SIG-M5 treated with dmso at 0.1 percent for 504 hours (cell line): ENCODE data around the gene GTF3C2.
"Not testable (repeated sequence)": the region's sequence is repeated elsewhere in the genome, so short reads cannot be mapped to it uniquely, and the experiment has no call there.

Experiments used
- DNase-seq: peaks from one replicate; lab custom pipeline; 2025; ENCODE audit not compliant: unreplicated experiment; lab: John Stamatoyannopoulos, UW

Gene GTF3C2

DNA sequence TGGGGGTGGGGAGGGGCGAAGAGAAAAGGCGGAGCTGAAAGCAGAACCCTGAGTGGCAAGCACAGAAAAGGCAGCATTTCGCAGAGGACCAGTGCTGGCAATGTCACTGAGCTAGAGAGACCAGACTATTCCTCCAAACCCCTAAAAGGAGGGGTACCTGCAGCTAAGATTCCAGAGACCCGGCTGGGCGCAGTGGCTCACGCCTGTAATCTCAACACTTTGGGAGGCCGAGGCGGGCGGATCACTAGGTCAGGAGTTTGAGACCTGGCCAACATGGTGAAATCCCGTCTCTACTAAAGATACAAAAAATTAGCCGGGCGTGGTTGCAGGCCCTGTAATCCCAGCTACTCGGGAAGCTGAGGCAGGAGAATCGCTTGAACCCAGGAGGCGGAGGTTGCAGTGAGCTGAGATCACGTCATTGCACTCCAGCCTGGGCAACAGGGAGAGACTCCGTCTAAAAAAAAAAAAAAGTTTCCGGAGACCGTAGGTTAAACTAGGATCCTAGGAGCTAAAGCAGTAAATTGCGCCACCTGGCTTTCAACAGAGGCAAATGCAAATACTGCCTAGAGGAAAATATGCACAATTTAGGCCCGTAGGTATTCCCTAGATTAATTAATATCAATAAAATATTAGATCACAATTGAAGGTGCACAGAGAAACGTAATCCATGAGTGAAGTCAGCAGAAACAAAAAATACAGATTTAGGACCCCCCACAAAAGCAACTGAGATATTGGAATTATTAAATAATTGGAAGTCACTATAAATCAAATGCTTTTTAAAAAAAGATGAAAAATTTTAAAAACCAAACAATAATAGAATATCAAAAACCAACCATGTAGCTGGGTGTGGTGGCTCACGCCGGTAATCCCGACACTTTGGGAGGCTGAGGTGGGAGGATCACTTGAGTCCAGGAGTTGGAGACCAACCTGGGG, 53.2 kb downstream of the GTF3C2 start:
- DNase-seq, result peak; percentile 83

DNA sequence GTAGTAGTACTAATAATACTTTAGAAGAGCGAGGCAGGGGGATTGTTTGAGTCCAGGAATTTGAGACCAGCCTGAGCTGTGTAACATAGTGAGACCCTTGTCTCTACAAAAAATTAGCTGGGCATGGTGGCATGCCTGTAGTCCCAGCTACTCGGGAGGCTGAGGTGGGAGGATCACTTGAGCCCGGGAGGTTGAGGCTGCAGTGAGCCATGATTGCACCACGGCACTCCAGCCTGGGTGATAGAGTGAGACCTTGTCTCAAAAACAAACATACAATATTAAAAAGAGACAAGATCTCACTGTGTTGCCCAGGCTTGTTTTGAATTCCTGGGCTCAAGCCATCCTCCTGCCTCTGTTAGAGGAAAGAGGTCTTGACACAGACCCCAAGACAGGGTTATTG, 56.0 kb downstream of the GTF3C2 start:
- not testable (repeated sequence) for DNase-seq

DNA sequence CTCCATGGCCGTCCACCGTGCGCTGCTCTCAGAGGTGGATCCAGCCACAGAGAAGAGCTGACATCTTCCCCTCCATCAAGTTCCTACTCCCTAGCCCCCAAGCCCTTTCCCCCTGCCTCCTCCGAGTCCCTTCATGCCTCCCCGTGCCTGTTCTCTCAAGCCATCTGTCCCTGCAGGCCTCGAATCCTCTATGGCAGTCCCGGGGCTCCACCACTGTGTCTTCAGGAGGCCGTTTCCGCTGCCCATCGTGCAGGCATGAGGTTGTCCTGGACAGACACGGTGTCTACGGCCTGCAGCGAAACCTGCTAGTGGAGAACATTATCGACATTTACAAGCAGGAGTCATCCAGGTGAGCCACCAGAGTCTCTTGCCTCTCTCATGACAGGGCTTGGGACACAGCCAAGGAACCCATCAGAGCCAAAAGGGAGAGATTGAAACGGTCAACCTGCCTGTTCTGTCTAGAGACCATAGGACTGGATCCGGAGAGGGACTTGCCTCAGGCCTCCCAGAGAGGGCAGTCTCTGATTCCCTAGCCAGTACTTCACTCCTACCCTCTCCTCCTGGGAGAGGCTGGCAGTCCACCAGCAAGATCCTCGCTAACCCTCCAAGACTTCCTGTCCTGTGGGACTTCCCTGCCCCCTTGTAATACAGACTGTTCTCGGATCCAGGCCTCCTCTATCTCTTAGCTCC, 58.0 kb downstream of the GTF3C2 start:
- no peak for DNase-seq

DNA sequence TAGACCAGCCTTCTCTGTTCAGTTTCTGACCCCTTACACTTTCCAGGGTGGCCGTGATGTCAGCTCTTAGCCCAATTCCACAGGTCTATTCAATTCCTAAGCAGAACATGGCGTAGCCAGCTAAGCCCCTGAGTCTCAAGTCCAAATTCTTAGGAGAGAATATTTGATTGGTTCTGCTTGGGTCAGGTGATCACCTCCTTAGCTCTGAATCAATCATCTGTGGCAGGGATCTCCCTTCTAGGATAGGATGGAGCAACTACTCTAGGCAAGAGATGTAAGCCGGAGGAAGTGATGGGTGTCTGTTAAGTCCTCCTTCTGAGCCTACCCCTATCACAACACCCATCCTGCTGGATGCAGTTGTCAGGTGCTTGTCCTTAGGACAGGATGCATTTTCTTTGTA, 59.4 kb downstream of the GTF3C2 start:
- no peak for DNase-seq

DNA sequence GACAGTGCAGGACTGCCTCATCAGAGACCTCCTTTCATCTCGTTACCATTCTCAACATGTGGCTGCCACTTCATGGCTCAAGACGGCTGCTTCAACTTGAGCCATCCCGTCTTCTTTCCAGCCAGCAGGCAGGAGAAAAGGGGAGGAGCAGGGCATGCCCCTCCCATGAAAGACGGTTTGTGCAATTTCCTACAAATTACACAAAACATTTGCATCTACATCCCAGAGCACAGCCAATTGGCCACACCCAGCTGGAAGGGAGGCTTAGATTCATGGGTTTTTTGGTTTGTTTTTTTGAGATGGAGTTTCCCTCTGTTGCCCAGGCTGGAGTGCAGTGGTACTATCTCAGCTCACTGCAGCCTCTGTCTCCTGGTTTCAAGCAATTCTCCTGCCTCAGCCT, 60.1 kb downstream of the GTF3C2 start:
- peak; percentile 68 for DNase-seq

DNA sequence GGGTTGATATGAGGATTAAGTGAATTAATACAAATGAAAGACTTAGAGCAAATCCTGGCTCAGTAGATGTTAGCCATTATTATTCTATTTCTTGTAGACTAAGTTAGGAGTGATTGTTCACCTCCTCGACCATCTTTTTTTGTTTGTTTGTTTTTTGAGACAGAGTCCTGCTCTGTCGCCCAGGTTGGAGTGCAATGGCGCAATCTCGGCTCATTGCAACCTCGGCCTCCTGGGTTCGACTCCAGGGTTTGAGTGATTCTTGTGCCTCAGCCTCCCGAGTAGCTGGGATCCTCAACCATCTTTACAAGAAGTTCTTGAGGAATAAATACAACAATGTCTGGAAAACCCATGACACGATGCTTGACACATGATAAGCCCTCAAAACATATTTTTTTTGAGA, 61.6 kb downstream of the GTF3C2 start:
- DNase-seq, result no peak

DNA sequence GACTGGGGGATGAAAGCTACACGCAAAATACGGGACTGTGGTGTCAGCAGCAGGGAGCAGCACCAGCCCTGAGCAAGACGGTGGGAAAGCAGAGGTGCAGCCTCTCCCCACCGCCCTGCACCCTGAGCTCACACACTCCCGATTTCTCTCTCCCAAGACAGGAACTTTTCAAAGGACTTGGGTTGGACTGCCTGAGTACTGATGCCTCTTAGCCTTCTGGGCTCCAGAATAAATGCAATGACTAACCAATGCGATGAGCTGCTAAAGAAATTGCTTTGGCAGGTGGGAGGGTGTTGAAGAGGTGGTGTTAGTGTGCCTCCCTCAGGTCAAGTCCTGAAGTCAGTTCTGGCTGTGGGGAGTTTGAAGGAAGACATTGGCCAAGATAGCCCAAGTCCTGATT, 64.7 kb downstream of the GTF3C2 start:
- DNase-seq, result no peak

DNA sequence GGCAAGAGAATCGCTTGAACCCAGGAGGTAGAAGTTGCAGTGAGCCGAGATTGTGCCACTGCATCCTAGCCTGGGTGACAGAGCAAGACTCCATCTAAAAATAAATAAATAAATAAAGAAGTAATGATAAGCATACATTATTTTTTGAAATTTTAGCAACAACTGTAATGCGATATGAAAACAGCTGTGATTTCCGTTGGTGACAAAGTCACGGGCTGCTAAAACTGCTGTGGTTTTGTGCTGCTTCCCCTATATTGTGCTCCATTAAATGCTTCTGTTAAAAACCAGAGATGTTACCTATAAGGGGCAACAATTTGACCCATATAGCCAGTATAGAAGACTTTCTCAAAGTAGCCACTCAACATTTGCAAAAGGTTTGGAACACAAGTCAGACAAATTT, 66.0 kb downstream of the GTF3C2 start:
- DNase-seq, result no peak

DNA sequence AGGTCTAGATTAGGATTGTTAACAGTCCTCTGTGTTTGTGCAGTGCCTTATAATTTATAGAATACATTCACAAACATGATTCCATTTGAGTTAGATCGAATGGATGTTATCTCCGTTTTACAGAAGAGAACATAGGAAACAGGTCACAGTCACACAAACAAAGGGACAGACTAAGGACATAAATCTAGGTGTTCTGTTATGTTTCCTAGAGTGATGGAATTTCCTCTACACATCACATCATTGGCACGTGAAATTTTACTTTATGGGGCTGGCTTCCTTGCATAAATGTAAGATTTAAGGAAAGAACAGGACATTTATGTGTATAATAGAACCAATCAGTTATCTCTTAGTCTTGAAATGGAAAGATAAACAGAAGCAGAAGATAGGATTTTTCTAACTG, 68.0 kb downstream of the GTF3C2 start:
- no peak for DNase-seq

DNA sequence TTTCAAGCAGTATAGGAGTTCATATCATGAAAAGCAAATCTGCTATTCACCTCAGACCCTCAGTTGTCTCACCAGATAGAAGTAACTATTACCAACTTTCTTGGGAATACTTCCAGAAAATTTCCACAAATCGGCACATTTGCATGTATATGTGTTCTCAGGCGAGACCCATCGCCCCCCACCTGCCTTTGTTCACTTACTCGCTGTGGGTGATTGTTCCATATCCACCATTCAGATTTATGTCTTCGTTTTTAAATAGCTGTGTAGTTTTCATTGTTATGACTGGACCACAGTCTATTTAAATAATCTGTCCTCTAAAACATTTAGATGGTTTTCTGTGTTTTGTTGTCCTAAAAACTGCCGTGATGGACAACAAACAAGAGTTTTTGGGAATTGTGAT, 71.1 kb downstream of the GTF3C2 start:
- no peak for DNase-seq

DNA sequence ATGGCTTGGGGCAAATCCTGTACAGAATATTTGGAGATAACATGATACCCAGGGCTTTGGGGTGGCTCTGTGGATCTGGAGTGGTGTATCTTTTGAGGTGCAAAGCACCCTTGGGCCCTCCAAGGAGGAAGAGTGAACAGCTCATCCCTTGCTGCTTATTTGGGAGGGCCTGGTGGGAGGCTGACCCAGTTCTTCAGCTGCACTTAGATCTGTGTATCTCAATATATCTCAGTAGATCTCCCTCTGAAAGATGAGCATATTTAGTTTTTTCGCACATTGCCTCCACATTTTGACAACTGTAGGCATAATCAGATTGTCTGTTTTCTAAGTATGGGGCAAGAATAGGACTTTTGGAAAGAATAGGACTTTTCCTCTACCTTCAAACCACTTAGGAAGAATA, 71.6 kb downstream of the GTF3C2 start:
- no peak for DNase-seq

DNA sequence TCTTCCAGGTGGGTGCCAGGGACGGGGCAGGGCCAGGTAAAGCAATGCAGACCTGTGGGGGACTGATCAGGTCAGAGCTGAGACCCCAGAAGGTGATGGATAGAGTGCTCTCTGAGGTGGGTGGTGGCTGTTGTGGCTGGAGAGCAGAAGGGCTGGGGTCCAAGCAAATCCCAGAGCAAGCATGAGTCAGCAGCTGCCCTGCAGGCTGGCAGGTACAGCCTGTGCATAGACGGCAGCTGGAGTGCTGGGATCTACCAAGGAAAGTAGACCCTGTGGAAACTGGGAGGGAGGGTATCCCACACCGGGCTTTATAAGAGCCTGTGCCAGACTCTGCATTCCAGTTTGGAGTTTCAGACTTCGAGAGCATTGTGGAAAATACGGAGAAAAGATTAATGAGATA, 73.7 kb downstream of the GTF3C2 start:
- no peak for DNase-seq

DNA sequence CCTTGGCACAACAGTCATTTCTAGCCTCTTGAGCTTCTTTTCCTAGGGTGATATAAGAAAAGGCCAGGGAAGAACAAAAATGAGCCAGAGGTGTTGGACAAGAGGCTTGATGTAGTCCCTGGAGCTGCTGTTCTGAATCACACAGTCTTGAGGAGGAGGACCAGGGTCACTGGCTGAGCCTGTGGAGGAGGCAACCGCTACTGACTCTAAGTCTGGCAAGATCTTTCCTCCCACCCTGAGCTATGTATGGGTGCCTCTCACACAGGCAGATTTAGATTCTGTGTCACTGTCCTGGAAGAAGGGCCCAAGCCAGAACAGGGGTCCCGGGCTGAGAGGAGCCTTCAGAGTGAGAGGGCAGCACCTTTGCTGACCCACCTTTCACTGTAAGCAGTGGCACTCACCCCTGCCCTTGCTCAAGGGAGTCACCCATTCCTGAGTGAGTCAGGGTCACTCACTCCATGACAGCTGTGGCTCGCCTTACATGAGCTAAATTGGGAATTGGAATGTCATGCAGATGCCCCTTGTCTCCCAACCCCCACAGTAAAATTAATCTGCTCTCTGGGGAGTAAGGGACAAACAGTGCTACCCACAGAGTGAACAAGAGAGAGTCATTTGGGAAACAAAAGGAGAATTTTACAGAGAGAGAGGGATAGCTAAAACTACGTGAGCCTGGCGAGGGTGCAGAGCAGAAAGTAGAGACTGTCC, 74.6 kb downstream of the GTF3C2 start, which contains the start of gene TRIM54:
TSS of gene TRIM54 (plus strand) at position 575 of the 705 bp plus-strand sequence. CDS start 303 bp downstream, outside the sequence.
- no peak for DNase-seq

DNA sequence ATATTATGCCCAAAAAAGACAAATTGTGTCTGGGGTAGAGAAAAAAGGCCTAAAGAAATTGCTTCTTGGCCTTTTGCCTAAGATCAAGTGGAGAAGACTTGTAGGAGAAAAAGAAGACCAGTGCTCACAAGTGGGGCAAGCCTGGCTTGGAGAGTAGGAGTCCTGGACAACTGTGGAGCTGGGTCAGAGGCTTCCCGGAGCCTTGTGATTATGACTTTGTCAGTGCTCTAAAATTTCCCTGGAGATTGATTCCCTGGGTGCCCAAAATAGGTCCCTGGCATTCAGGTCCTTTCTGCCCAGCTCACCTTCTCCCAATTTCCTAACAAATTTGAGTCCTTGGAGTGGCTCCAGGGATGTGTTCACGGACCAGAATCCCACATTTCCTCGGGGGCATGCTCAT, 75.1 kb downstream of the GTF3C2 start:
- no peak for DNase-seq

DNA sequence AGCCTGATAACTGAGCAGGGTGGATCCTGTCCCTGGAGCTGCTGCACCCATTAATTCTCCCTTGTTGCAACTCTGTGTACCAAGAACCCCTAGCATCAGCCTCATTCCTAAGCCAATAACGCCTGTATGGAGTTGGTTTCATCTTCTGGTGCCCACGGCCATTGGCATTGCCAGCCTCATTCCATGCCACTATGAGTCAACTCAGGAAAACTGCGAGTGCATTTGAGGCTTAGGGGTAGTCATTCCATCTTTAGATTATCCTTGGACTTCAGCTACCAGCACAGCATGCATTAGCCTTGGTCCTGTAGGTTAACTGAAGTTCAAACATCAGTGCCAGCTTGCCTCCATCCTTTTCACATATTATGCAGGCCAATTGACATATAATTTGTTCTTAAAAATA, 75.7 kb downstream of the GTF3C2 start:
- DNase-seq, result no peak

DNA sequence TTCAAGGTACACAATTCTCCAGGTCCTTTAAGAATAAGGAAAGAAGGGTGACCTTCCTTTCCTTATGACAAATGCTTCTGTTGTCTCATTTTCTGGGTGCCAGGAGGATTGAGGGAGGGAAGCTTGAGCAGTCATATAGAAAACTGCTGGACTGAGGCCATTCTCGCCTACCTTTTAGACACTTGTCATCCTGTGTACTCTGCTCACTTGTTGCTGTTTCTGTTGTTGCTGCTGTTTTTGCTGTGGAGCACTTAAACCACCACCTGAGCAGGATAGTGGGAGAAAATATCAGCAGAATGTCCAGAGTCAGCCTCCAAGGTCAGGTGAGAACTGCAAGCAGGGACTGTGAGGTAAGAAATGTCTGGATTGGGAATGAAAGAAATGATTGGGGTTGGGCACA, 78.6 kb downstream of the GTF3C2 start:
- no peak for DNase-seq
